T-cell (primary cell): ENCODE data around the gene PKNOX1. TPM values are rescaled to one million over a fixed set of nuclear protein-coding genes. Genes with fewer than 3 reads are reported as not detected.
"Not testable (repeated sequence)": the region's sequence is repeated elsewhere in the genome, so short reads cannot be mapped to it uniquely, and the experiment has no call there.

Experiments used
- ATAC-seq, 4 experiments: fragments of 200-7000 bp in 3 of 4; fragments of 150-1000 bp in 1 of 4; cut with Tn5 transposase; replicated peaks in 1 of 4; 1 replicate in 3 of 4; 2 replicates in 1 of 4; pipeline ENCODE4 v1.10.0; 2021; ENCODE audit warnings: moderate library complexity in 3 of 4, mild to moderate bottlenecking in 2 of 4, moderate number of reproducible peaks in 1 of 4
- CTCF ChIA-PET, 2 donors: fragments of 300-600 bp; sonication (Branson Sonifier 250); formaldehyde crosslinking; loops; one replicate each; lab custom pipeline; 2022; ENCODE audit warnings: antibody characterized with exemption in 2 of 2; lab: Charles Lee
- POLR2A ChIA-PET, 2 donors: fragments of 300-600 bp; sonication (Branson Sonifier 250); formaldehyde crosslinking; loops; one replicate each; lab custom pipeline; 2022; ENCODE audit warnings: antibody characterized with exemption in 2 of 2; lab: Charles Lee
- DNase-seq, 35 experiments: peaks; one replicate each; pipeline versions ENCODE4 v3.0.0 to v3.0.0-alpha.2; 2013 to 2023
- H3K27ac ChIP-seq: one replicate; pipeline ENCODE4 v1.5.1; 2013; ENCODE audit warnings: low read length
- H3K27me3 ChIP-seq, 2 experiments: replicated peaks in 1 of 2; 1 replicate in 1 of 2; 2 replicates in 1 of 2; pipeline versions ENCODE4 v1.6.1 to v1.7.0; 2013; ENCODE audit warnings: low read length in 1 of 2, mixed read lengths in 1 of 2; ENCODE audit not compliant: control insufficient read depth in 2 of 2, insufficient read depth in 2 of 2; ENCODE audit errors: extremely low read depth in 1 of 2
- H3K36me3 ChIP-seq, 2 donors: 1 replicate in 1 of 2; 2 replicates in 1 of 2; pipeline versions ENCODE4 v1.6.1 to v1.7.0; 2013; ENCODE audit warnings: low read length in 1 of 2; ENCODE audit not compliant: control insufficient read depth in 2 of 2, insufficient read depth in 1 of 2; ENCODE audit errors: extremely low read depth in 1 of 2
- H3K4me1 ChIP-seq, 2 experiments: 1 replicate in 1 of 2; 2 replicates in 1 of 2; pipeline versions ENCODE4 v1.6.1 to v1.7.0; 2013; ENCODE audit warnings: low read length in 2 of 2, mixed read lengths in 1 of 2; ENCODE audit not compliant: insufficient read depth in 2 of 2, control insufficient read depth in 1 of 2; ENCODE audit errors: extremely low read depth in 1 of 2
- H3K4me3 ChIP-seq, 2 donors: 1 replicate in 1 of 2; 2 replicates in 1 of 2; pipeline versions ENCODE4 v1.5.1 to v1.7.0; 2013; ENCODE audit warnings: mild to moderate bottlenecking in 2 of 2, low read length in 1 of 2, moderate library complexity in 1 of 2; ENCODE audit not compliant: control insufficient read depth in 1 of 2; ENCODE audit errors: extremely low read depth in 1 of 2
- H3K9me3 ChIP-seq: 2 replicates; pipeline ENCODE4 v1.7.0; 2013
- H3K27ac Mint-ChIP-seq, 2 donors: one replicate each; pipeline ENCODE4 v1.8.0; 2020 to 2021; ENCODE audit warnings: mild to moderate bottlenecking in 2 of 2, mixed read lengths in 2 of 2
- H3K27me3 Mint-ChIP-seq, 2 donors: one replicate each; pipeline ENCODE4 v1.8.0; 2021 to 2022; ENCODE audit warnings: mixed read lengths in 2 of 2
- H3K36me3 Mint-ChIP-seq: one replicate; pipeline ENCODE4 v1.8.0; 2021; ENCODE audit warnings: mixed read lengths
- H3K4me1 Mint-ChIP-seq, 3 donors: one replicate each; pipeline ENCODE4 v1.8.0; 2020 to 2022; ENCODE audit warnings: mixed read lengths in 3 of 3, mild to moderate bottlenecking in 1 of 3
- H3K4me3 Mint-ChIP-seq, 3 donors: one replicate each; pipeline ENCODE4 v1.8.0; 2020 to 2022; ENCODE audit warnings: mild to moderate bottlenecking in 3 of 3, mixed read lengths in 3 of 3, moderate library complexity in 3 of 3
- H3K9me3 Mint-ChIP-seq, 3 donors: one replicate each; pipeline ENCODE4 v1.8.0; 2020 to 2022; ENCODE audit warnings: mixed read lengths in 3 of 3
- WGBS: methylation state at CpG from one replicate; pipeline ENCODE4 v1.1.5; 2013; ENCODE audit warnings: missing lambda C conversion rate; ENCODE audit not compliant: insufficient coverage; 5-methylcytosine and 5-hydroxymethylcytosine counted together
- total RNA-seq, 35 experiments: library from RNA in 6 of 35; stranded (reverse) in 6 of 35; fragments of 120-200 nt in 1 of 35; gene quantifications; one replicate each; pipeline versions ENCODE4 v1.2.1 to v1.2.4 and lab custom pipeline; 2013 to 2026

The PKNOX1 gene
- total RNA-seq, 5 donors from 2014 or later (not counting 1 experiment from before 2014, with no cell fraction given): 14.4 to 21.7 (median 18.6) TPM

DNA sequence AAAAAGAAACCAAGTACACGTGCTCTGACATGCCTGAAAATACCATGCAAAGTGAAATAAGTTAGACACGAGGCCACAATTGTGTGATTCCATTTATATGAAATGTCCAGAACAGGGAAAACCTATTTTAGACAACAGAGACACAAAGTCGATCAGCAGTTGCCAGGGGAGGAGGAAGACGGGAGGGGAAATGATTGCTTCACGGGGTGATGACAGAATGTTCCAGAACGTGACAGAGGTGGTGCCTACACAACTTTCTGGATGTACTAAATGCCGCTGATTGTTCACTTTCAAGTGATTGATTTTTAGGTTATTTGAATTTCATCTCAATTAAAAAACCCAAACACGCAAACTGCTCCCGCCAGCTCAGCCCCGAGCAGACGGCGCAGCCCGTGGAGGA lies 78.8 kb downstream of the PKNOX1 start:
- H3K27ac Mint-ChIP-seq, H3K27me3 Mint-ChIP-seq, H3K36me3 ChIP-seq, ATAC-seq, CTCF ChIA-PET, H3K9me3 ChIP-seq, H3K27ac ChIP-seq, H3K36me3 Mint-ChIP-seq, H3K4me3 ChIP-seq, POLR2A ChIA-PET, H3K4me3 Mint-ChIP-seq, H3K4me1 Mint-ChIP-seq, H3K4me1 ChIP-seq, H3K27me3 ChIP-seq, H3K9me3 Mint-ChIP-seq, DNase-seq: not testable (repeated sequence)
- WGBS: no CpG with 5 or more reads among the region's 13 CpGs

DNA sequence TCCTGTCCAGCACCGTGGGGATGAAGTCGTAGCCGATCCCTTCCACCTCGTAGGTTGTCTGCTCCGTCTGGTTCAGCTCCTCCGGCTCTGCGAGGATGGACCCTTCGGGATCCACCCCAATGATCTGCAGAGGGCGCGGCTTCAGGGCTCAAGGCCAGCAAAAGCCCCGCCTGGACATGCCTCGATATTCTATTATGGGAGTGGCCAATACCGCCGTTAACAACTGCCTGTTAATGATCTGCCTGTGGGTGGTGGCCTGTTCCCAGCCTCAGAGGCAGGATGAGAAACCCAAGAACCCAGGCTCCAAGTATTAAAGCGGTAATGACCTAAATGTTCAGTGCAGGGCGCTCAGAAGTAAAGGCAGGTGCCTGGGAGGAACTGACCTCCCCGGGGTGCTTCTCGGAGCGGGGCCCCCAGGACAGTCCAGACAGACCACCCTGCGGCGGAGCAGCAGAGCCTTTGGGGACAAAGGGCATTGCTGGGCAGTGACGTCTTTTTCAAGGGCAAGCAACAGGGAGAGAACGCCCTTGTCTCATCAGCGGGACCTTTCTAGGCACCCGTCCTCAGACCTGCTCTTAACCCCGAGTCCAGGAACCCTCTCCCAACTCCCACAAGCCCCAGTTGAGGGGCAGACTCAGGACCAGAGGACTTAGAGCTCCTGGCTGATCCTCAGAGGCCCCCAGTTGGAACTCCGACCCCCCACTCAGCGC lies 88.7 kb downstream of the PKNOX1 start:
- H3K27me3 Mint-ChIP-seq, H3K4me1 ChIP-seq, CTCF ChIA-PET, H3K4me1 Mint-ChIP-seq, H3K27me3 ChIP-seq, H3K4me3 ChIP-seq, POLR2A ChIA-PET, ATAC-seq, H3K9me3 Mint-ChIP-seq, H3K36me3 Mint-ChIP-seq, H3K36me3 ChIP-seq, H3K4me3 Mint-ChIP-seq, H3K27ac ChIP-seq, H3K9me3 ChIP-seq, H3K27ac Mint-ChIP-seq, DNase-seq: not testable (repeated sequence)
- WGBS: no CpG with 5 or more reads among the region's 28 CpGs

DNA sequence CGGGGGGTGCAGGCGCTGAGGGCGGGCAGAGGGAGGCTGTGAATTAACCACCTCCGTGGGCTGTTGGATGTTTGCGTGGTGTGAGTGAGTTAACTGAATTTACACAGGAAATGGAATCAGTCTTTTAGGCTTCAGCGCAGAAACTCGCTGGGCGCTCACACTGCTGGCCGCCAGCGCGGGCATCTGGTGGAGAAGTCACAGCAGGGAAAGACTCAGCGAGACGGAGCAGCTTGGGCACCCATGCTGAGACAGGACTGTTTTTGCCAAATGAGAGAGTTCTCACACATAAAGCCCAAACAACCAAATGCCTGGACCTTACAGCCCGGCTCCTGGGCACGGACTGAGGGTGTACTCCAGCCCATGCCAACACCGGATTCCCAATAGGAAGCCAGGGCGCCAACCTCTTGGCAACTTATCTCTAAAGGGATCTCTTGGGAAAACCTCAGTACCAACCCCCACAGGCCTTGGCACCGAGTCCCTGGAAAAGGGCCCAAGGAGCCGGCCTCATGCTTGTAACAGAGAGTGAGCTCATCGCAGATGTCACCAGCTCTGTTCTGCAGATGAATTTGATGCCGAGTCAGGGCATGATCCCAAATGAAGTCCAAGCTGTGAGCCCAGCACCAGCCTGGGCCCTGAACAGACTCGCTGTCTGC lies 90.0 kb downstream of the PKNOX1 start:
- POLR2A ChIA-PET, H3K4me1 Mint-ChIP-seq, H3K4me3 Mint-ChIP-seq, H3K36me3 Mint-ChIP-seq, H3K27me3 ChIP-seq, ATAC-seq, H3K27me3 Mint-ChIP-seq, H3K9me3 Mint-ChIP-seq, H3K9me3 ChIP-seq, H3K4me1 ChIP-seq, H3K27ac Mint-ChIP-seq, DNase-seq, H3K36me3 ChIP-seq, H3K27ac ChIP-seq, H3K4me3 ChIP-seq, CTCF ChIA-PET: not testable (repeated sequence)
- WGBS: no CpG with 5 or more reads among the region's 22 CpGs

DNA sequence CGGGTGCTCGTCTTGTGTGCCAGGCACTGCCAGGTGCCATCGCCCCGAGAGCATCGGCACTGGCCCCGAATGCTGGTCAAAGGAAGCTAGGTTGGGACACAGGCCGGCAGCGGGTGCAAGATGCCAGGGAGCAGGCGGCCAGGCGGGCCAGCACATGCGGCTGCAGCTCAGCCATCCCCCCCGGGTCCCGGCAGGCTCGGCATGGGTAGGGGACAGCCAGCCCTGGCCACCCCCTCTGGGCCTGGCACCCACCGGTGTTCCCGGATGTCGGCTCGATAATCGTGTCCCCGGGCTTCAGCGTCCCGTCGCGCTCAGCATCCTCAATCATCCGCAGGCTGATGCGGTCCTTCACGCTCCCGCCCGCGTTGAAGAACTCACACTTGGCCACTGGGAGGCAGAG lies 91.6 kb downstream of the PKNOX1 start:
- H3K27ac ChIP-seq, H3K27me3 ChIP-seq, H3K4me1 ChIP-seq, H3K27me3 Mint-ChIP-seq, H3K36me3 Mint-ChIP-seq, DNase-seq, H3K9me3 Mint-ChIP-seq, H3K9me3 ChIP-seq, POLR2A ChIA-PET, H3K4me3 ChIP-seq, H3K27ac Mint-ChIP-seq, ATAC-seq, H3K4me3 Mint-ChIP-seq, CTCF ChIA-PET, H3K36me3 ChIP-seq, H3K4me1 Mint-ChIP-seq: not testable (repeated sequence)
- no CpG with 5 or more reads among the region's 30 CpGs for WGBS

DNA sequence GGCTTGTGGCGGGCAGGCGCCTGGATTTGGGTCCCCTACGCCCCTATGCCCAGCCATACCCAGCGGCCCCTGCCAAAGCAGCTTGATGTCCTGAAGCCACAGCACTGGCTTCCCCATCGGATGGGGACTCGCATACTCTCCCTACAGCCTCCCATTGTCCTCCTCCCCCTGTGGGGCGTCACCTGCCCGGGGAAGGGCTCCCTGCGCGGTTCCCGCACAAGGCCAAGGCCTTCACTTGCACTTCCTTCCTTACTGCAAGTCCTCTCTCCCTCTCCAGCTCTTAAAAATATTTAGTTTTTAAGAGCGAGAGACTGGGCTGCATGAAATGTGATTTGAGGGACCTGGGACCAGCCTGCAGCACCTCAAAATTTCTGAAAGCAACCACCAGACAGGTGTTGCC lies 92.3 kb downstream of the PKNOX1 start:
- DNase-seq, H3K4me1 Mint-ChIP-seq, ATAC-seq, CTCF ChIA-PET, H3K27ac Mint-ChIP-seq, H3K4me3 ChIP-seq, H3K36me3 ChIP-seq, H3K27me3 ChIP-seq, H3K36me3 Mint-ChIP-seq, H3K9me3 ChIP-seq, H3K27me3 Mint-ChIP-seq, H3K9me3 Mint-ChIP-seq, H3K4me3 Mint-ChIP-seq, POLR2A ChIA-PET, H3K27ac ChIP-seq, H3K4me1 ChIP-seq: not testable (repeated sequence)
- WGBS: no CpG with 5 or more reads among the region's 12 CpGs

DNA sequence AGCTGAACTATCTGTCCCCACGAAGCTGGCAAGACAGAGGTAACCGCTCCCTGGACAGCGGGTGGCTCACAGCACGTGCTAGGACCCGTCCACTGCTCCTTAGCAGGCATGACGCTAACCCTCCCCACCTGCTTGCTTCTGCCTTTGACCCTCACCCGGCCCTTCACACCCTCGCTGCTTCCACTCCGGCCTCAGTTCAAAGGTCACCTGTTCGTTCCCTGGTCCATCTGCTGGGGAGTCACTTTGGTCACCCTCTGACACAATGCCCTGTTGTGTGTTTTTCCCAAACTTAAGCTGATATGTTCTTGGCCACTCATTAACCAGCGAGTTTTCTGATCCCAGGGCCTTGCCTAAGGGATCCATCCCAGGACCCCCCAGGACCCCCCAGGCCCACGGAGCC lies 93.7 kb downstream of the PKNOX1 start:
- H3K27me3 ChIP-seq, ATAC-seq, H3K4me1 Mint-ChIP-seq, POLR2A ChIA-PET, DNase-seq, H3K4me1 ChIP-seq, CTCF ChIA-PET, H3K4me3 Mint-ChIP-seq, H3K27ac ChIP-seq, H3K36me3 Mint-ChIP-seq, H3K9me3 ChIP-seq, H3K27ac Mint-ChIP-seq, H3K4me3 ChIP-seq, H3K9me3 Mint-ChIP-seq, H3K27me3 Mint-ChIP-seq, H3K36me3 ChIP-seq: not testable (repeated sequence)
- WGBS: no CpG with 5 or more reads among the region's 12 CpGs
